Measurements from ENCODE around the gene KLHDC10.

GRCh38 chr7:130114374-130114773 lies 44.0 kb downstream of the KLHDC10 start:
- no peak for TF ChIP-seq EZH2phosphoT487 (IDR thresholded peaks at IDR 0.05; ENCODE audit: insufficient read depth, low read depth)
- no peak for TF ChIP-seq EZH2 (IDR thresholded peaks at IDR 0.05; ENCODE audit: insufficient read depth, poor library complexity, severe bottlenecking)
